ENCODE data around the gene DDX60.

- TF ChIP-seq CTCF (IDR thresholded peaks at IDR 0.05; ENCODE audit: insufficient read depth, low read length, poor library complexity, severe bottlenecking) (no peak), EZH2phosphoT487 (conservative IDR thresholded peaks at IDR 0.05; ENCODE audit: low read length) (no peak)
These were observed 60.8 kb downstream of the DDX60 start for GRCh38 chr4:168257768-168258167.
